HG02884 (cell line): ENCODE results near the gene APP.

Experiments
- ATAC-seq: cut with Tn5 transposase; IDR thresholded peaks from one replicate; pipeline ENCODE4 v1.9.1; 2021; ENCODE audit warnings: mild to moderate bottlenecking, moderate library complexity; ENCODE audit not compliant: unreplicated experiment

Gene APP

DNA sequence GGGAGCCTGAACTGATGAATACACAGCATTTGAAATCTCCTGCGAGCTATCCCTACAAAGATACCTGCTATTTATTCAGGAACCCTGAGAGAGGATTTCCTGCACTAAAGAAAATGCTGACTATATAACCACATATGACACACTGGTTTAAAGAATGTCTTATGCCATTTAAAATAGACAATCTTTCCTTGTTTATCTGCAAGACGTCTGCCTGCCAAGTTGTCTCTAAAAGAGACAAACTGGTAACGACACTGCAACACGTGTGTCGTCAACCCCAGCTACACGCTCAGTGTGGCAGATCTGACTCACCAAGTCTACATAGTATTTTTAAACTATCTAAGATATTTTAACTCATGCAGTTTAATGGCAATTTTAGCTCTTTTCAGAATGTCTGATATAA, 42.7 kb downstream of the APP start:
- ATAC-seq = no peak

DNA sequence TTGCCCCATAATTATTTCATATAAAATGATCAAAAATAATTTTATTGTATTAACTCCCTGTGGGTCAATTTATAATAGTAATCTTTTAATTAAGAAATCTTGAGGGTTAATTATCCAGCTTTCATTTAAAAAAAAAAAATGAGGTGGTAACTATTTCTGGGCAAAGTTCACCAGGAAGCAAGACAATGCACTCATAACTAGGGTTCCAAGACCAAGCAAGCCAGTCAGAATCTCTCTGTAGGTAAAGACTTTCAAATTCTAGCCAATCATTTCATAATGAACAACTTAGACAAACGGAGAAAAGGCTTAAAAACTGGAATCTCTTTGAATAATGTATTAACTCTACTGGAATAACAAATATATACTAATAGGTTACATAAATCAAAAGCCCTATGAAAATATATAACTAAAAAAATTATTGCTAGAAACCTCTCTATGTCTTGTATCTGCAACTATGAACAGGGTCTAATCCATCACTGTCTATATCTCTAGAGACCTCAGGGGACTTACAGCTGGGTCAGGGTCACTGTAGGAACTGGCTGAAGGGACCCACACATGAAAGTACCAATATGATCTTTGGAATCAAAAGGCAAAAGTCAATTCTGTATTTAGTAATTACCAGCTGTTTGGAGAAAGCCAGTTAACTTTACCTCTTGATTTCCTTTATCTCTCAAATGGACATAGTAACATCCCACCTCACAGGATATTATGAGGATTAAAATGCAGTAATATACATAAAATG, 43.3 kb downstream of the APP start:
- ATAC-seq = no peak

DNA sequence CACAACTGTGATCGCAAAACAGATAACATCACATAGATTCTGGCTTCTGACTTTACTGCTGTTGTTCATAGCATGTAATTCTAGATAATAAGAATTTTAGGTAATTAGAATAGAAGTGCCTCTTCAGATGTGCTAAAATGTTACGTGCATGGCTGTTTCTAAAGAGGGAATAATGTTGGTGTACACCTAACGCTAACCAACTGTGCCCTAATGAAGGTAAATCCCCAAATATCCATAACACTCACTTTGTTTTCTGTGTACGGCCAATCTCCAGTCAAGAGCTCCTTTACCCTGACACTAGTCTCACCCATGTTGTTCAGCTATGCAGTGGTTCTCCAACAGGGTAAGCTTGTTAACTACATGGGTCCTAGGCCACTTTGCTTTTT, 44.4 kb downstream of the APP start:
- no peak for ATAC-seq

DNA sequence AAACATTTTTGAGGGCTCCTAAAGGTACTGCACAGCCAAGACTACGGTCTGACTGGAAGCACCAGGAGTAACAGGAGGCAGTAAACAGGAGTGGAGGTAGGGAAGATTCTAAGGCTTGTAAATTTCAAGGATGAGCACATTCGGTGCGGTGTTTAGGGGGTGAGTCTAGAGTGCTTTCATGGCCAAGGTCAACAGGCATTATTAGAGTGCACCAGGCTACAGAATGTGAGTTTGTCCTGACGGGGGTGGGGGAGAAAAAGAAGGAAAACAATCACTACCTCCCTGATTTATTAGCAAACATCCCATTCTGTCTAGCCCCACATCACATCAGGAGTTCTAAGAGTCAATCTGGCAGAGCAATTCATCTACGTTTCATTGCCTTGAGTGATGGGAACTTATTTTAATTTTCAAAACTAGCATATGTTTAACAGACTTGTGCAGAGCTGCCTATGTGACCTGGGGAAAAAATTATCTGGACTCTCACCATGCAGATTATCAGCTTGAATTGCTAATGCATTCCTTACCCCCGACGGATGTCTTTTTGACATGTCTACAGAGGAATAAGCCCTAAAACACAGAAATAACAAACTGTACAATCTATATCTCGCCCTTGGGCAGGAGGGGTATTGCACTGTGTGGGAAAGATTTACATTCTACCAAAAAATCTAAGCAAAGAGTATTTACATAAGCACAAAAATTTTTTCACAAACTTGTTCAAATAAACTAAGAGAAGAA, 45.0 kb downstream of the APP start:
- no peak for ATAC-seq

DNA sequence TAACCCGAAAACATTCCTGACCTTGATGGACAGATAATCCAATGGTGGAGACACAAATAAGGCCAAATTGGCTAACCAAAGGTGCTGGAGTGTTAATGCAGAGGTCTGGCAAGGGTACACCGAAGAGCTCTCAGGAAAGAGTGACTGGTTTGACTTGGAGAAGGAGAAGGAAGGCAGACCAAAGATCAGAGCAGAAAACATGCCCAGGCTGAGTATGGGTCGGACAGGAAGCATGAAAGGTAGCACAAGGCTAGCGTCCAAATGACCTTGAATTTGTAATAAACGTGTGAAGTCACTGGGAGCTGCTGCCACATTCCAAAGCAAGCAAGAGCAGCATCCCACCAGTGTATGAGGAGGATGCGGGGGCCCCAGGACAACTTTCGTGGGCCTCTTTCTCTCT, 45.7 kb downstream of the APP start:
- ATAC-seq = no peak

DNA sequence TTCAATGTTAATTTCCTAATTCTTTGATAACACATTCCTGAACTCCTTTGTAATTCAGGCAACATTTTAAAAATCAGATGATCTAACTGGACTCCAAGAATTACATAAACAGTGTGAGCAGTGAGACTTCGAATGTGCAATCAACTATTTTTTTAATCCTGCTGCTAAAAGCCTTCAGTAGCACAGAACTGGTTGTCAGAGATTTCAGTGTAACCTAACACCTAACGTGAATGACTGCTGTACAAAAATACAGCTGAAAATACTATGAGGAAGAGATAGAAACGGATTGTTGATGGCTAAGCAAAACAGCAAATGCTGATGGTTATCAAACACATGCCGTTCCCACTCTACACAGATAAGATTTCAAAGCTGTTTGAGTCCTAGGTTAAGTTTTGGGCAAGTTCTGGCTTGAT, 46.1 kb downstream of the APP start:
- ATAC-seq = no peak

DNA sequence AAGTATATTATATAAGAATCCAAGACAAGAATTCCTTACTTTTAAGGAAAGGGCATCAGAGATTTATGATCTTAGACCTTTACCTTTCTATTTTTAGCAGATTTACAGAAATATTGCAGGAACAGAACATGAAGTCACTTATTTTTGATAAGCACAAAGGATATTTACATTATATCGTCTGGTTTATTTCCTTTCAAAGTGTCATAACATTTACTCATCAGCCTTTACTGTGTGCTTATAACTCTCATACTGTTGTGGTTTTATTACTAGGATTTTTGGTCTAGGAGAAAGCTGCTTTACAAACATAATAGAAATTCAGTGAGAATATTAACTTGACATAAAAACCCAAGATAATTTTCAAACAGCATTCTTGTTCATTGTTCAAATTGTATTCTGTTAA, 47.6 kb downstream of the APP start:
- ATAC-seq = no peak

DNA sequence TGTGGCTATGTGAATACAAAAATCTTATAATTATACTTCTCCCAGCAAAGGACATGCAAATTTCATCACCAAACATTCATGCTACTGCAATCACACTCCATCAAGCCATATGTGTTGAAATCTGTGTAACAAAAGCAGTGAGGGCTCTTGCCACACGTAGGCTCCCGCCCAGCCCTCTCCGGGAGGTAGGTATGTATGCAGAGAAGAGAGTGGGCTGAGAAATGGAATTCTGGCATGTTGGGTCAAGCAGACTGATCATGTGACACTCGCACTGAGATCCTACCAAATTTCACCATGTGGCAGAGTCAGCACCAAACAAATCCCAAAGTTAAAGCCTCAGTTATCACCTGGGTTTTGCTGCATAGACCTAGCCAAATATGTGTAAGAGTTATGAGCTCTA, 49.7 kb downstream of the APP start:
- ATAC-seq = no peak

DNA sequence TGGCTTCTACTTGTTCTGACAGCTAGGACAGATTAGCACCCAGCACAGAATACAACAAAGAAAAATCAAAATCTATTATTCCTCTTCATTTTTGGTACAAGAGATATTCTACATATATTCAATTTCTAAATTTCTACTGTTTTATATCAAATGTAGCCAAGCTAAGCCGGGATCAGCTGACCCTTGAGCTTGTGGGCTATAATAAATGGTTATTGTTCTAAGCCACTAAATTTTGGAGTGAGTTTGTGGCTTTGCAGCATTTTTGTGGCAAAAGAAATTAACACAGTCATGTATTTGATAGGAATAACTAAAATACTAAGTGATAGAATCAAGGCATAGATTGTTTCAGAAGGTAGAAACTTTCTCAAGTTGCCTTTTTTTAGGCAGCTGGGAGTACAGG, 50.7 kb downstream of the APP start:
- ATAC-seq = no peak

DNA sequence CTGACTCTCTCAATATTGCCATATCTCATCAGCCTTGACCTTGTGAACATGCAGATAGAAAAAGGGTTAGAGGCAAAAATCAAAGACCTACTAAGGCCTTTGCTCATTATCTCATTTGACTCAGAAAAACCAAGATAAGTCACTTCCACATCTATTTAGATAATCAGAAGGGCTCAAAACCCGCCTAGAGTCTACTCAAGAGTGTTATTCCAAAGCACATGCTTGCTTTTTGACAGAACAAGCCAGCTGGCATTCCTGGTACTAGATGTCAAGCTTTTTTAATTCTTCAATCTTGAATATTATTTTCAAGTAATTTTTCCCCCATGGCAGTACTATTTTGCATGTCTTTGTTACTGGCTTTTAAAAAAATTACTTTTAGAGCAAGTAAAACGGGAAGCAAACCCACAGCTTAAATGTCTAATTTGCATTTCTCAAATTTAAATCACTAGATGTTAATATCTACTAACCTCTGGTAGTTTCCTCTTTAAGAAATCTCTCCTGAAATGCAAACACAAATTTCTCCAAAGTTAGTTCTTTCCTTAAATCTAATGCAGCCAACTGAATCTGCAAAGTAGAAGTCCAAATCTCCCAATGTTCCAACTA, 51.5 kb downstream of the APP start:
- ATAC-seq = no peak

DNA sequence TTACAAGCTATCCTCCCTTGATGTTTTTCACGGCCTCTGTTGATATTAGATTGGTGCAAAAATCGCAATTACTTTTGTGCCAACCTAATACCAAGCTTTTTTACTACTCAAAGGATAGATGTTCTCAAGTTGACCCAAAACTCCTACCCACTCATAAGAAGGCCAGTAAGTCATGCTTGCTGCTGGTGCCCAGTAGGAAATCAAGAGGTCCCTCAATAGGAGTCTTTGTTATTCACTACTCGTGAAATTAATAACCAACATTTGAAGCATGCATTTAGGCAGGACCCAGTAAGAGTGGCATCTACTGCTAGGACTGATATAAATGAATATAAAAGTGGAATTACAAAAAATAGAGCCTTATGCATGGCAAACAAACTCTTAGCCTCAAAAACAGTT, 52.6 kb downstream of the APP start:
- no peak for ATAC-seq

DNA sequence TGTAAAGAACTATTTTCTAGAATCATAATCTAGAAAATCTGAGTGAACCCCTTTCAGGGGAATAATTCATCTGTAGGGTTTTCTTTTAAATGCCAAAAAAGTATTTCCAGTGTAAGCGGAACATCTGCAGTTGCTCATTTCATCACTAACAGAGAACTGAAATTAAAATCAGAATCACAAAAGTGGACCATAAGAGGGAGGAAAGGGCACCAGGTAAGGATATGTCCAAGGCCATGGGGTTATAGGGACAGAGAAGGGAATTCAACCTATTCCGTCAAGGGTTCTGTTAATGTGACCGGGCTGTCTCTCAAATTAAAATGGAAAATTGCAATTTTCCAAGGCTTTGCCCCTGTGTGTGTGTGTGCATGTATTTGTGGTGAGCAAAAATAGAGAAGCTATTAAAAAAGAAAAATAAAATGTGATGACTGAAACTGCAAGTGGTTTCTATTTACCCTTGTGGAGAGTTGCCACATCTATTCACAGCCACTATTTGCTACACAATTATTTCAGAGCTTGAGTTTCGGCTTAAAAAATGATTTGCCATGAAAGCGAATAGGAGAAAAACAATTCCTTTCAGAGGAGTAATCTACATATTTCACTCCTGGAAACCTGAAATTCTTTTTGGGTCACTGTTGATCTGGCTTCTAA, 53.1 kb downstream of the APP start:
- ATAC-seq = no peak

DNA sequence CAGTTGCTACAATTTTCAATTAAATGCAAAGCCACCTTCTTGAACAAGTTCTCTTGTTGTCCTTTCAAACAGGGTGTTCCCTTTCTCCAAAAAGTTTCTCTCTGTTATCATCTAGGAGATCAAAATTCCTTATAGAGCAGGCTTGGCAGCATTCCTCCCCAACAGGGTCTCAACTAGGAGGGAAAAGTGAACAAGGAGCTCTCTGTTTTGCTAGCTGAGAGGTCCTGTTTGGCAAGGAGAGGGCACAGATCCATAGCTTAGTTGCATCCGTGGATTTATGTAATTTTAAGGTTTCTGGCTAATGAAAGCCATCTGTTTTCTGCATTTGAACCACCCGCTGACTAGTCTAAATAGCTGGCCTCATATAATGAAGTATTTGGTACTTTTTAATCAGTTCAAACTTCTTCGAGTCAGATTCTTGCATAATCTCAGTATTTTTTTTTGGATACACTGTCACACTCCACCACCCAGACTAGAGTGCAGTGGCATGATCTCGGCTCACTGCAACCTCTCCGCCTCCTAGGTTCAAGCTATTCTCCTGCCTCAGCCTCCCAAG, 54.0 kb downstream of the APP start:
- no peak for ATAC-seq

DNA sequence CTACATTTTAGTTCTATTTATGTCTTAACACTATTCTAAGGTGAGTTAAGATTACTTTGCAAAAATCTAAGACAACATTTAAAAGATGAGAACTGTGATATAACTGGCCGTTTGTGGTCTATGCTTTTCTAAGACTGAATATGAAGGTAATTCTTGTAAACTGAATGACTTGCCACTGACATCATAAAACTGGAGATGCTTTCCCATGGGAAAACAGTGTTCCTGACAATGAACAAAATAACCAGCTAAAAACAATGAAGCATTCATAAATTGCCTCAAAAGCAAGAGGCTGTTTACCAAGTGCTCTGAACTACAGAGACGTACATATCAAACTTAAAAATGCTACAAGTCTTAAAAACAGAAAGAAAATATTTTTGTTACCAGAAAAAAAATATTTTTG, 54.7 kb downstream of the APP start:
- ATAC-seq = no peak

DNA sequence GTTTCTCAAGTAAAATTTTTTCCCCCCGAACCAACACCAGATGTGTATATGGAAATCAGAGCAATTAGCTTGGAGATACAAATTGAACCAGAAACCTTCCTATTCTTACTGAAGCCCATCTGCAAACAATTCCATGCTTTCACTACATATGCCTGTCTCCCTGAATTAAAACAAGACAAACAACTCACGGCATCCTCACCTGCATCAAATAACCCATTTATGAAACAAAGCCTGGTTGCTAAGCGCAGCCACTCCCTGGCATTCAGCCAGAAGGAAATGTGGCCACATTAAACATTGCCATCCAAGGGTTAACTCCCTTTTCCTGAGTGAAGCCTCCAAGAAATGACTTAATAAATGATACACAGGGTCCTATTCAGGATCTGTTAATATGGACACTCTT, 55.3 kb downstream of the APP start:
- ATAC-seq = no peak

DNA sequence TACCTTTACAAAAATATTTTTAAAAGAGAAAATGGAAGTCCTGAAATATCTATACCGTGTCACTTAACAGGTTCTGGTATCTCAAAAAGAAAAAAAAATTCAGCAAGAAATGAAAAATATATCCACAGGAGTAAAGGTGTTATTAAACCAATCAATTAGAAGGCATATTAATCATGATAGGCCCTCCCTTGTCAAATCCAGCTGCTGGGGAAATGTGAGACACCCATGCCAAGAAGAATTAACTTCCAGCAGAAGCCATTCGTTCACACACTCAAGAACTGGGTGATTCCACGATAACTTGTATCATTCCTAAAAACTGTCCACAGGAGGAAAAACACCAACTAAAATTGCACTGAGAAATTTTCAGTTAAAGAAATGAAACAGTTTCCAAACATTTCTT, 57.6 kb downstream of the APP start:
- ATAC-seq = no peak

DNA sequence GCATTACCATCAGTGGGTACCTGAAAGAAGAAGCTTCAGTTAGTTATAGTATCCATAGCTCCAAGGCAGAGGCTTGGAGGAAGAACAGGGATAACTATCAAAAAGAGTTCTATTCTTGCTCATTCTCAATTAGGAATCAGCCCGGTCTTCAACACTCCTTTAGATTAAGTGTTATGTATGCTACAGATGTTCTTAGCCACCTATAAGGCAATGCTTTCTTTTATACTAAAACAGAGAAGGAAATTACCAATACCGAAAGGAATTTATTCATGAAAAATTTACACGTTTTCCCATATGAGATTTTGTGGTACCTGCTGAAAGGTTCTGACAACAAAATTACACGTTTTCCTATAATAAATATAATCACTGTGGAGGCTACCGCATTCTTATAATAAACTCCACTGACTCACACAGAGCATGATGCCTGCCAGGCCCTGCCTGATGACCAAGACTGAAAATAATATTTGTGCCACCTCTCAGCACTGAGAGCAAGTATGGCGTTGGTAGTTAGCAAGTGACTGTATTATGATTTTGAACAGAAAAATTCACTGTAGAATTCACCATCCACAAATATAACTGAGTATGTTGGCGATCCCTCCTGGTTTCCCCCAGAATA, 58.3 kb downstream of the APP start:
- ATAC-seq = no peak

DNA sequence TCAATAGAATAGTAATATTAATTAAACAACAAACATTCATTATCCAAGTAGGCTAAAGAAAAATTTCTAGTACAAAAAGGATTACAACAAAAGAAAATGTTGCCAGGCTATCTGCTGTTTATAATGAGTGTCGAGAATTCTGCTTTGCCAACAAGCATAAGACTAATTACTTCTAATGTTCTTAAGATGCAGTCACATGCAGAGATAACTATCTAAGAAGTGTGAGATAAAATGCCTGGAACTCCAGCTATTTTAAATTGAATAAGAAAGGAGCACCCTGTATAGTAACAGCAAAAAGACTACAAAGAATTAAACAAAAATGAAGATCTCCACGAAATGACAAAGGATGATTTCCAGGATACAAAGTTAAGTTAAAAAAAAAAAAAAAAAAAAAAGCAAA, 59.9 kb downstream of the APP start:
- no peak for ATAC-seq

DNA sequence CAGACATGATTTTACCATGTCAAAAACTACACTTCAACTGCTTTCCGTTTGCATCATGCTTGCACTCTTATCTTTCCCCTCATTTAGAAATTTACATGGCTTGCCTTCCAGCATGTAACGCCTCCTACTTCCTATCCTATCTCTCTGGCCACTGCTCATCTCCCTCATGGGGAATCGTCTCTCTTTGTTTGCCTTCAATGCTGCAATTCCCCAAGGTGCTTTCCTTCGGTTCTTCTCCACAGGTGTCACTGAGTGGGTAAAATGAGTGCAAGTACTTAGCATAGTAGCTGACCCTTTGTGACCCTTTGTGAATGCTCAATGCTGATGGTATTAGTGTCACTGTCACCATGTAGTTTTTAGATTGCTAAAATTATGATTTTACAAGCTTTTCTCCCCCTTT, 63.1 kb downstream of the APP start:
- ATAC-seq = no peak

DNA sequence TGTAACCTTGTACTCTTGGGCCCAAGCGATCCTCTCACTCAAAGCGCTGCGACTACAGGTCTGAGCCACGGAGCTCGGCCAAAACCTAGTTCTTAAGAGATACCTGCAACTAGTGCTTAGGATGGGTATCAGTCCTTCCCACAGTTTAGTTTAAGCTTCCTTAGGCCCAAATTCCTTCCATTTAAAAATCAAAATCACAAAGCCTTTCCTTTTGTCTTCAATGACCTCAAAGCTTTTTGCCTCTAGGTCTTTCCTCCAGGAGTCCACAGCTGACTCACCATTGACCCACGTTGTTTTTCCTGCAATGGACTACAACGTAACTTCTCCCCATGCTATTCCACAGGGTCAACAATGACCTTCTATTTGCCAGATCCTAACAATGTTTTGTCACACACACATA, 64.0 kb downstream of the APP start:
- ATAC-seq = no peak

DNA sequence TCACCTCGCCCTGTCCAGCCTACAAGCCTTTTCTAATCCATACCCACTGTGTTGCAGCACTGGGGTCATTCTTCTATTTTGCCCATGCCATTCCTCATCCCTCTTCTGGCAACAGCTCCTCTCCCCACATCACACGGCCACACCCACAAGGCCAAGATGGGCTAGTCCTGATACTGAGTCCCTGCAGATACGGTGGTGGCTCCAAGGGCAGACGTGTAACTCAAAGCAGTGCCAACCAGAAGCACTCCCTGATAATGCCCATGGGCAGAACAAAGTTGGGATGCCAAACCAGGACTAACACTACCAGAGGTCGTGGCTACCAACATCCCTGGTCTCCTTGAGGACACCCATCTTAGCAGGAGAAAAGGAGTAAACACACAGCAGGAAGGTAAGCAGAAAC, 64.8 kb downstream of the APP start:
- no peak for ATAC-seq
